Measurements from ENCODE around the gene ADCYAP1.
"Not testable (repeated sequence)": the region's sequence is repeated elsewhere in the genome, so short reads cannot be mapped to it uniquely, and the experiment has no call there.

Gene ADCYAP1

DNA sequence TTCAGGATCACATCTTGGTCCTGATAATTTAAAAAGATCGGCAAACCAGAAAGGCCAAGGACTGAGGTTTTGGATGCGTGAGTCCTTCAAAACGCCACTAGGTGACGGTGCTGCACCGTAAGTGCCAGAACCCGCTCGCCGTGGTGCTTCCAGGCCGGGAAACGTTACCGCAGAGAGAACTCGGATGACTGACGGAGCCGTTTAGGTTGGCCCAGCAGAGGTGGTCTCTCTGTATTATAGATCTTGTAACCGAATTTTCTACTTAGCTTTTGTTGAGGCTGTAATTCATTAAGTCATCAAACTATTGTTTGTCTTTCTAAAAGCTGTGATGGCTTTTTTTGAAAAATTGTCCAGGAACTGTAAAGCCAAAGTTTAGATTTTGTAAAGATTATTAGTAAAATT, 39.8 kb upstream of the ADCYAP1 start:
- TF ChIP-seq ZC3H10 (CRISPR knock-in tag; IDR thresholded peaks at IDR 0.05) (no peak), CSRNP3 (CRISPR knock-in tag; IDR thresholded peaks at IDR 0.05) (no peak), ZNF565 (CRISPR knock-in tag; conservative IDR thresholded peaks at IDR 0.05; ENCODE audit: low read depth) (no peak), ISL1 (CRISPR knock-in tag; IDR thresholded peaks at IDR 0.05) (no peak), ZNF8 (CRISPR knock-in tag; IDR thresholded peaks at IDR 0.05) (no peak), ZFP30 (CRISPR knock-in tag; IDR thresholded peaks at IDR 0.05) (no peak), GLIS3 (CRISPR knock-in tag; IDR thresholded peaks at IDR 0.05) (no peak), ESRRG (CRISPR knock-in tag; IDR thresholded peaks at IDR 0.05) (no peak), PPARA (CRISPR knock-in tag; IDR thresholded peaks at IDR 0.05; ENCODE audit: borderline replicate concordance) (no peak), ZFP3 (CRISPR knock-in tag; IDR thresholded peaks at IDR 0.05) (no peak), BACH2 (CRISPR knock-in tag; IDR thresholded peaks at IDR 0.05; ENCODE audit: borderline replicate concordance) (no peak)
- TF ChIP-seq, protein P1, sequence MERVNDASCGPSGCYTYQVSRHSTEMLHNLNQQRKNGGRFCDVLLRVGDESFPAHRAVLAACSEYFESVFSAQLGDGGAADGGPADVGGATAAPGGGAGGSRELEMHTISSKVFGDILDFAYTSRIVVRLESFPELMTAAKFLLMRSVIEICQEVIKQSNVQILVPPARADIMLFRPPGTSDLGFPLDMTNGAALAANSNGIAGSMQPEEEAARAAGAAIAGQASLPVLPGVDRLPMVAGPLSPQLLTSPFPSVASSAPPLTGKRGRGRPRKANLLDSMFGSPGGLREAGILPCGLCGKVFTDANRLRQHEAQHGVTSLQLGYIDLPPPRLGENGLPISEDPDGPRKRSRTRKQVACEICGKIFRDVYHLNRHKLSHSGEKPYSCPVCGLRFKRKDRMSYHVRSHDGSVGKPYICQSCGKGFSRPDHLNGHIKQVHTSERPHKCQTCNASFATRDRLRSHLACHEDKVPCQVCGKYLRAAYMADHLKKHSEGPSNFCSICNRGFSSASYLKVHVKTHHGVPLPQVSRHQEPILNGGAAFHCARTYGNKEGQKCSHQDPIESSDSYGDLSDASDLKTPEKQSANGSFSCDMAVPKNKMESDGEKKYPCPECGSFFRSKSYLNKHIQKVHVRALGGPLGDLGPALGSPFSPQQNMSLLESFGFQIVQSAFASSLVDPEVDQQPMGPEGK (CRISPR knock-in tag; IDR thresholded peaks at IDR 0.05; ENCODE audit: borderline replicate concordance): no peak
- TF ChIP-seq, protein P2, sequence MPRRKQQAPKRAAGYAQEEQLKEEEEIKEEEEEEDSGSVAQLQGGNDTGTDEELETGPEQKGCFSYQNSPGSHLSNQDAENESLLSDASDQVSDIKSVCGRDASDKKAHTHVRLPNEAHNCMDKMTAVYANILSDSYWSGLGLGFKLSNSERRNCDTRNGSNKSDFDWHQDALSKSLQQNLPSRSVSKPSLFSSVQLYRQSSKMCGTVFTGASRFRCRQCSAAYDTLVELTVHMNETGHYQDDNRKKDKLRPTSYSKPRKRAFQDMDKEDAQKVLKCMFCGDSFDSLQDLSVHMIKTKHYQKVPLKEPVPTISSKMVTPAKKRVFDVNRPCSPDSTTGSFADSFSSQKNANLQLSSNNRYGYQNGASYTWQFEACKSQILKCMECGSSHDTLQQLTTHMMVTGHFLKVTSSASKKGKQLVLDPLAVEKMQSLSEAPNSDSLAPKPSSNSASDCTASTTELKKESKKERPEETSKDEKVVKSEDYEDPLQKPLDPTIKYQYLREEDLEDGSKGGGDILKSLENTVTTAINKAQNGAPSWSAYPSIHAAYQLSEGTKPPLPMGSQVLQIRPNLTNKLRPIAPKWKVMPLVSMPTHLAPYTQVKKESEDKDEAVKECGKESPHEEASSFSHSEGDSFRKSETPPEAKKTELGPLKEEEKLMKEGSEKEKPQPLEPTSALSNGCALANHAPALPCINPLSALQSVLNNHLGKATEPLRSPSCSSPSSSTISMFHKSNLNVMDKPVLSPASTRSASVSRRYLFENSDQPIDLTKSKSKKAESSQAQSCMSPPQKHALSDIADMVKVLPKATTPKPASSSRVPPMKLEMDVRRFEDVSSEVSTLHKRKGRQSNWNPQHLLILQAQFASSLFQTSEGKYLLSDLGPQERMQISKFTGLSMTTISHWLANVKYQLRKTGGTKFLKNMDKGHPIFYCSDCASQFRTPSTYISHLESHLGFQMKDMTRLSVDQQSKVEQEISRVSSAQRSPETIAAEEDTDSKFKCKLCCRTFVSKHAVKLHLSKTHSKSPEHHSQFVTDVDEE (CRISPR knock-in tag; IDR thresholded peaks at IDR 0.05): no peak
- TF ChIP-seq, protein P3, sequence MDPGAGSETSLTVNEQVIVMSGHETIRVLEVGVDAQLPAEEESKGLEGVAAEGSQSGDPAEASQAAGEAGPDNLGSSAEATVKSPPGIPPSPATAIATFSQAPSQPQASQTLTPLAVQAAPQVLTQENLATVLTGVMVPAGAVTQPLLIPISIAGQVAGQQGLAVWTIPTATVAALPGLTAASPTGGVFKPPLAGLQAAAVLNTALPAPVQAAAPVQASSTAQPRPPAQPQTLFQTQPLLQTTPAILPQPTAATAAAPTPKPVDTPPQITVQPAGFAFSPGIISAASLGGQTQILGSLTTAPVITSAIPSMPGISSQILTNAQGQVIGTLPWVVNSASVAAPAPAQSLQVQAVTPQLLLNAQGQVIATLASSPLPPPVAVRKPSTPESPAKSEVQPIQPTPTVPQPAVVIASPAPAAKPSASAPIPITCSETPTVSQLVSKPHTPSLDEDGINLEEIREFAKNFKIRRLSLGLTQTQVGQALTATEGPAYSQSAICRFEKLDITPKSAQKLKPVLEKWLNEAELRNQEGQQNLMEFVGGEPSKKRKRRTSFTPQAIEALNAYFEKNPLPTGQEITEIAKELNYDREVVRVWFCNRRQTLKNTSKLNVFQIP (CRISPR knock-in tag; IDR thresholded peaks at IDR 0.05; ENCODE audit: borderline replicate concordance, low read depth): no peak
- peak; percentile 100 for ATAC-seq

GRCh38 chr18:867257-867656, 37.4 kb upstream of the ADCYAP1 start:
- no peak for TF ChIP-seq TOX (CRISPR knock-in tag; IDR thresholded peaks at IDR 0.05; ENCODE audit: borderline replicate concordance)
- TF ChIP-seq CSDC2 (CRISPR knock-in tag; IDR thresholded peaks at IDR 0.05): no peak
- TF ChIP-seq CSRNP3 (CRISPR knock-in tag; IDR thresholded peaks at IDR 0.05): no peak
- TF ChIP-seq OSR1 (CRISPR knock-in tag; IDR thresholded peaks at IDR 0.05): no peak
- no peak for TF ChIP-seq ZNF8 (CRISPR knock-in tag; IDR thresholded peaks at IDR 0.05)
- TF ChIP-seq ZFP30 (CRISPR knock-in tag; IDR thresholded peaks at IDR 0.05): no peak
- no peak for TF ChIP-seq ZFP3 (CRISPR knock-in tag; IDR thresholded peaks at IDR 0.05)
- no peak for TF ChIP-seq ESRRG (CRISPR knock-in tag; IDR thresholded peaks at IDR 0.05)
- TF ChIP-seq, protein P2 (CRISPR knock-in tag; IDR thresholded peaks at IDR 0.05): no peak
- TF ChIP-seq CREB5 (CRISPR knock-in tag; IDR thresholded peaks at IDR 0.05; ENCODE audit: low read depth): no peak
- ATAC-seq: no peak

DNA sequence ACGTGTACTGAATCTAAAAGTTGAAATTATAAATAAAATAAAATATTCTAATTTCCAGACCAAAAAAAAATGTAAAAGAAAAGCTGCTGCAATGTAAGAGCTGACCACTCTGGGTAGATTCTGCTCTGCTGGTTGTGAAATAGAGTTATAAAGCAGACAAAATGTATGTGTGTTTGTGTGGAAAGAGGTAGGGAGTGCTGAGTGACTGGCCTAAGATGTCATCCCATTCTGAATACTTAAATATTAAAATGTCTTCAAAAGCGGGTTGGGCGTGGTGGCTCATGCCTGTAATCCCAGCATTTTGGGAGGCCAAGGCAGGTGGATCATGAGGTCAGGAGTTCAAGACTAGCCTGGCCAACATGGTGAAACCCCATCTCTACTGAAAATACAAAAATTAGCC, 31.2 kb upstream of the ADCYAP1 start:
- not testable (repeated sequence) for ATAC-seq
